ENCODE measurements around the gene CD1D.
"Not testable (repeated sequence)": the region's sequence is repeated elsewhere in the genome, so short reads cannot be mapped to it uniquely, and the experiment has no call there.

- not testable (repeated sequence) for TF ChIP-seq CTCF (IDR thresholded peaks at IDR 0.05 in 8 of 11, conservative IDR thresholded peaks at IDR 0.05 in 3 of 11); POLR2A (IDR thresholded peaks at IDR 0.05); POLR2AphosphoS5 (IDR thresholded peaks at IDR 0.05)
Observed at GRCh38 chr1:158223445-158223844, 42.8 kb downstream of the CD1D start.

Measured in spleen (tissue), 7 donors.